HTERT RPE-1 (cell line): ENCODE data around the gene SCAF1.
"Not testable (repeated sequence)": the region's sequence is repeated elsewhere in the genome, so short reads cannot be mapped to it uniquely, and the experiment has no call there.

Experiments used
- in situ Hi-C: fragments of 300-500 bp; cut with MboI; formaldehyde crosslinking; loops from 4 replicates; pipeline ENCODE4 v1.14.3; 2020; ENCODE audit warnings: low sequenced_read_pairs

Gene SCAF1

DNA sequence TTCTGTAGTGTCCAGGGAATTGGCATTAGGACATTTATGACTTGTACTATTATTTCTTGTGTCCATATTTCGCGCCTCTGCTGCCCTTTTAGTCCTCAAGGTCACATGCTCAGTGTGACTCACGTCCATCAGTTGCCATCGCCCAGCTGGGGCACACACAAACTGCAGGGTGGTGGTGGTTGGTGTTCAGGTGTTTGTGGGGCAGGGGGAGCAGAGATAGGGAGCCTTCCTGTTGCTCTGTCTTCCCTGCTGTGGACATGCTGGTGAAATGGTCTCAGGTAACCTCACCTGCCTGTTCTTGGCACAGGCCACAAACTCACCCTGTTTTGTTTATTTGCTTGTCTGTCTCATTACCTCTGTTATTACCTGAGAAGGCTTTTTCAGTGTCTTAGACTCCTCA lies 28.6 kb upstream of the SCAF1 start:
- in situ Hi-C loops: no loop called here

DNA sequence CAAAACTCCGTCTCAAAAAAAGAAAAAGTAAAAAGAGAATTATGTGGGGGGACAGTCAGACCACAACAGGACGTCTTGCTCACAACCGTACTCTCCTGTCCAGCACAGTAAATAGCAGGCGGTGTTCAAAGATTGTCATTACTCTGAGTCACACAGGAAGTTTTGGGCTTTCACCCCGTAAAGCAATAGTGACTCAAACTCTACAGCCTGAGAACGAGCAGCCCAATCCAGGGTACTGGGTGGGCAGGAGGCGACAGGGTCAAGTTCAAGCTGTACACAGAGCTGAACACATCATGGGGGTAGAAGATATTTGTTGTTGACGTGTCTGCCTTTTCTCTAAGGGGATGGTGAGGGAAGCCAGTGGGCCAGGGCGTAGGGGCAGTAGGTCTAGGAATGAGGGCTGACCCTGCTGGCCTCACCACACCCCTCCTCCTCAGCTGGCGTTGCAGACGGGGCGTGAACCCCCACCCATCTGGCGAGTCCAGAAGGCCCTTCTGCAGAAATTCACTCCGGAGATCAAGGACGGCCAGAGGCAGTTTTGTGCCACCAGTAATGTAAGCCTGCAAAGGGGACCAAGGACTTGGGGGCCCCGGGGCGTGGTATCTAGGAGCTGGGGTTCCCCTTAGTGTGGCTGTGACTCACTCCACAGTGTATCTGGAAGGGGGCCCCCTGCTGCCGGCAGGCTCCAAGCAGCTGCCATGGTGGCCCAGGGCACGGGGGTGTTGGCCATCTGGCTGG lies 27.7 kb upstream of the SCAF1 start:
- in situ Hi-C loops: no loop called here

DNA sequence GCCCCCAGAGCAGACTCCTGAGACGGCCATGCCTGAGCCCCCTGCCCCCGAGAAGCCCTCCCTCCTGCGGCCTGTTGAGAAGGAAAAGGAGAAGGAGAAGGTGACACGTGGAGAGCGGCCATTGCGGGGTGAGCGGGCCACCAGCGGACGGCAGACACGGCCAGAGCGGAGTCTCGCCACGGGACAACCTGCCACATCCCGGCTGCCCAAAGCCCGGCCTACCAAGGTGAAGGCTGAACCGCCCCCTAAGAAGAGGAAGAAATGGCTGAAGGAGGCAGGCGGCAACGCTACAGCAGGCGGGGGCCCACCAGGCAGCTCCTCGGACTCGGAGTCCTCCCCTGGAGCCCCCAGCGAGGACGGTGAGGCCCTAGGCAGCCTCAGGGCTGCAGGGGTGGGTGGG lies 26.1 kb upstream of the SCAF1 start:
- in situ Hi-C loops: no loop called here

DNA sequence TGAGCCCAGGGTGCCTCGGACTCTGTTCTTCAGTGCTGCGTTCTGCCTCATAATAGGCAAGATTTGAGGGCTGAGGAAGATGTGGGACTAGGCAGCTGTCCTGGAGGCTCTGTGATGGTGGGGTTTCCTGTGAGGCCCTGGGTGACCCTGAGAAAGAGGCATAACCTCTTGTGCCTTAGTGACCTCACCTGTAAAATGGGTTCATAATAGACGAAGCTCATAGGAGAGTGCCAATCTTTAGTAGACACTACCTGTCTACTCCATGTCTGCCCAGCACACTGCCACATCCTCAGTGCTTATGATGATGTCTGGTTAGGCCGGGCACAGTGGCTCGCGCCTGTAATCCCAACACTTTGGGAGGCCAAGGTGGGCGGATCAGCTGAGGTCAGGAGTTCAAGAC lies 25.5 kb upstream of the SCAF1 start:
- in situ Hi-C loops: no loop called here

DNA sequence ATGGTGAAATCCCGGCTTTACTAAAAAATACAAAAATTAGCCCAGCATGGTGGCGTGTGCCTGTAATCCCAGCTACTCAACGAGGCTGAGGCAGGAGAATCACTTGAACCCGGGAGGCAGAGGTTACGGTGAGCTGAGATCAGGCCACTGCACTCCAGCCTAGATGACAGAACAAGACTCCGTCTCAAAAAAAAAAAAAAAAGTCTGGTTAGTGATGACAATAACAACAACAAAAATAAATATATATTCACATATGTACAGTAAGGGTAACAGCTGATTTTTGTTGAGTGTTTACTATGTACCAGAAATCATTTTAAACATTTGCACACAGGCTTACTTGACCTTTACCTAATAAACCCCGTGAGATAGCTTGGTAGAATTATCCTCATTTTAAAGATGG lies 25.1 kb upstream of the SCAF1 start:
- in situ Hi-C loops: no loop called here

DNA sequence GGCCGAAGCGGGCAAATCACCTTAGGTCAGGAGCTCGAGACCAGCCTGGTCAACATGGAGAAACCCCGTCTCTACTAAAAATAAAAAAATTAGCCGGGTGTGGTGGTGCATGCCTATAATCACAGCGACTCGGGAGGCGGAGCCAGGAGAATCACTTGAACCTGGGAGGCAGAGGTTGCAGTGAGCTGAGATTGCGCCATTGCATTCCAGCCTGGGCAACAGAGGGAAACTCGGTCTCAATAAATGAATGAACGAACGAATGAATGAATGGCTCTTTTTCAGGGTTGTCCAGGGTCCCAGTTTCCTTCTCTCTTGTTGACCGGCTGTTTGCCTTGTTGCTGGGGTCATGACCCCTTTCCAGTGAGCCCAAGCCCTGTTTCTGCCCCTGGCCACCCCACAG lies 24.1 kb upstream of the SCAF1 start:
- in situ Hi-C loops: not testable (repeated sequence)

DNA sequence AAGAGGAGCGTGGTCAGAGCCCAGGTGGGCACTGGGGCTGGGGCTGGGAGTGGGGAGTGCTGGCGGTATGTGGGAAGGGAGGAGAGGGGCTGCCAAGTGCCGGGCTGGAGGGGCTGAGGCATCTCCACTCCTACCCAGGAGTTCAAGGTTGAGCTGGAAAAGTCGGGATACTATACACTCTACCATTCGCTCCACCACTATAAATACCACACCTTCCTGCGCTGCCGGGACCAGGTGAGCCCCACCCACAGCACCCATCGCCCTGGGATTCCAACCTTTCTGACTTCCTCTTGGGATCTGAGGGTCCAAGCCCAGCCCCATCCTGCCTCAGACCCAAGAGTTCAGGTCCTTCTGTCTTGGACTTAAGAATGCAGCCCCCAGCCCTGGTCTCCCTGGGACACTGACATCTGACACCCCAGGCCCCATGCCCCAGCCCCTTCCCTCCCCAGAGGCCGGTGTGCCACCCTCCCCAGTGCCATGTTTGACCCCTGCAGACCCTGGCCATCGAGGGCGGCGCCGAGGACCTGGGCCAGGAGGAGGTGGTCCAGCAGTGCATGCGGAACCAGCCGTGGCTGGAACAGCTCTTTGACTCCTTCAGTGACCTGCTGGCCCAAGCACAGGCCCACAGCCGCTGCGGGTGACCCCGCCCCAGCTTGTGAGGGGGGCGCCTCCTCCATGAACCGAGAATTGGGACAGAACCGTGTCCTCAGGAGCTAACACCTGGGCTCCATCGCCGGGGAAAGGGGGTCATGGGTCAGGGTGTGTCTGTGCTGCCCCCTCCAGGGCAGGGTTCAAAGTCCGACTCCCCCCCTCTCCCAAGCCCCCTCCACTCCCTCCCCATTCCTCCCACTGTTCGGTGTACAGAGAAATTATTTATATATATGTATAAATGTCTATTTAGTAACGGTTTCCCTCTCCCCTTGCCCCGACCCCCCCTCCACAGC lies 16.8 kb upstream of the SCAF1 start:
- in situ Hi-C loops: no loop called here

DNA sequence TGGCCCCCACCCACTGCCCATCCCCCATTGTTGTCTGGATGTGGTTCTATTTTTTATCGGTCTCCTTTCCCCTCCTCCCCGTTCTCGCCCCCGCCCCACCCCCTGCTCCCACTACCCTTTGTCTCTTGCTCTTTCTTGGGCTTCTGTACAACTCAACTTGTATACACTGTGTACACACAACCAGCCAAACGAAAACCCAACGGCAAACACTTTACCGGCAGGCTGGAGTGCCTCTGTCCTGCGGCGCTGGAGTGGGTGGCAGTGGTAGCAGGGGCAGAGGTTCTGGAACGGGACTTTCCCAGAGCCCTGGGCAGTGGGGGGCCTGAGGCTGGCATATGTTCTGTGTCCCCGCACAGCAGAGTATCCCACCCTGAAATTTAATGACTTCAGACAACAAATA lies 15.8 kb upstream of the SCAF1 start:
- in situ Hi-C loops: no loop called here

DNA sequence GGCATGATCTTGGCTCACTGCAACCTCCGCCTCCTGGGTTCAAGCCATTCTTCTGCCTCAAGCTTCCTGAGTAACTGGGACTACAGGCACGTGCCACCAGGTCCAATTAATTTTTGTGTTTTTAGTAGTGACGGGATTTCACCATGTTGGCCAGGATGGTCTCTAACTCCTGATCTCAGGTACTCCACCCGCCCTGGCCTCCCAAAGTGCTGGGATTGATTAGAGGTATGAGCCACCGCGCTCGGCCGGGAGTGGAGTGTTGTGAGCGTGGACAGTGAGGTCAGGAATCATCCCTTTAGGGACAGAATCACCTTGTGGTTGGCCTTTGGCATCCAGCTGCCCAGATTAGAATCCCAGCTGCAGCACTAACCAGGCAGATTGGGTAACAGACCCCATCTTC lies 12.3 kb upstream of the SCAF1 start:
- in situ Hi-C loops: no loop called here

DNA sequence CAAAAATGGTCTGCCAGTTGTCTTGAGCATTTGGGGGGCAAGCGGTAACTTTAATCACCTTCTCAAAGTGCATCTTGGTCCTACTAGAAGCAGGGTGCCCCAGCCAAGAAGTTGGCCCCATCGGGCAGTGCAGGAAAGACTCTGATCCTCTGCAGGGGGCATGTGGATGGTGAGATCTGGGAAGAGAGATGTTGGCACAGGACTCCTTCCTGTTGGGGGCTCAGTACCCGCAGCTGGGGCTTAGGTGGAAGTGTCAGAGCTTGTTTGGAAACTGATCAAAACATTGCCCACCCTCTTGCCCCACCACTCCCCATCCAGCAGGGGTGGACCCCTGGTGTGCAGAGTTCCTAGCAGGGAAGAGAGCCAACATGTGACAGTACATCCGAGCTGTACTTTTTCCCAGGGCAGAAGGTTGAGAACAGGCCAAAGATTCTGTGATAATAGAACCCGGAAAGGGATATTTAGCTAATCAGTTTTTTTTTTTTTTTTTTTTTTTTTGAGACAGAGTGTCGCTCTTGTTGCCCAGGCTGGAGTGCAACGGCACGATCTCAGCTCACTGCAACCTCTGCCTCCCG lies 10.9 kb upstream of the SCAF1 start:
- in situ Hi-C loops: no loop called here

DNA sequence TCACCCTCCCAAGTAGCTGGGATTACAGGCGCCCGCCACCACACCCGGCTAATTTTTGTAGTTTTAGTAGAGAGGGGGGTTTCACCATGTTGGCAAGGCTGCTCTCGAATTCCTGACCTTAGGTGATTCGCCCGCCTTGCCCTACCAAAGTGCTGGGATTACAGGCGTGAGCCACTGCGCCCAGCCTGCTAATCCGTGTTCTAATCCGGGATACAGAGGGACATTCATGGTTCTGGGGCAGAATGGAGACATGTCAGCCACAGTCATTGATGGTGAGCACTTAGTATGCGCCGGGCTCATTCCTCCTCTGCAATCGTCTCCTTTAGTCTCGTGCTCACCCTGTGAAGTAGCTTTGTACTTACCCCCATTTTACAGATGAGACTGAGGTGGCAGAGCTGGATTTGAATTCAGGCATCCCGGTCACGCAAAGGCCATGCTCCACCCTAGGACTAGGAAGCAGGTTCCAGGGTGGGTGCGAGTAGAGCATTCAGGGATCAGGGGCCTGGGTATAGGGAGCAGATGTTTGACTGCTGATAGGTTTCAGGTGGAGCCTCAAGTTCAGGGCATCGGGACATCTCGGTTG lies 10.3 kb upstream of the SCAF1 start:
- in situ Hi-C loops: no loop called here

DNA sequence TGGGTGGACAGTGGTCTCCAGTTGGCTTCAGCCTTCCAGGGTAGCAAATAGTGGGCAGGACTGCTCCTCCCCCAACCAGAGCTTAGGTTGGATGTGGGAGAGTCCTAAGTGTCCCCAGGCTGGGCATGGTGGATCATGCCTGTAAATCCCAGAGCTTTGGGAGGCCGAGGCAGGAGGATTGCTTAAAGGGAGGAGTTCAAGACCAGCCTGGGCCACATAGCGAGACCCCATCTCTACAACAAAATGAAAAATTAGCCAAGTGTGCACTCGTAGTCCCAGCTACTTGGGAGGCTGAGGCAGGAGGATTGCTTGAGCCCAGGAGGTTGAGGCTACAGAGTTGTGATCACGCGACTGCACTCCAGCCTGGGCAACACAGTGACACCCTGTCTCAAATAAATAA lies 9.4 kb upstream of the SCAF1 start:
- in situ Hi-C loops: no loop called here

DNA sequence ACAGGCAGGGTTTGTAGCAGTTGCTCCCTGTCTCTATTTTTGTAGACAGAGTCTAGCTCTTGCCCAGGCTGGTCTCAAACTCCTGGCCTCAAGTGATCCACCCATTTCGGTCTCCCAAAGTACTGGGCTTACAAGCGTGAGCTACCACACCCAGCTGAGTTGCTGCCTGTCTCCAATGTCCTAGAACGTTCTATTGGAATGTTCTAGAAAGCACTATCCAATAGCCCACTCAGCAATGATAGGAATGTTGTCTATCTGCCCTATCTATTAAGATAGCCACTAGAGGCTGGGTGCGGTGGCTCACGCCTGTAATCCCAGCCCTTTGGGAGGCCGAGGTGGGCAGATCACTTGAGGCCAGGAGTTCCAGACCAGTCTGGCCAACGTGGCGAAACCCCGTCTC lies 8.7 kb upstream of the SCAF1 start:
- in situ Hi-C loops: not testable (repeated sequence)

DNA sequence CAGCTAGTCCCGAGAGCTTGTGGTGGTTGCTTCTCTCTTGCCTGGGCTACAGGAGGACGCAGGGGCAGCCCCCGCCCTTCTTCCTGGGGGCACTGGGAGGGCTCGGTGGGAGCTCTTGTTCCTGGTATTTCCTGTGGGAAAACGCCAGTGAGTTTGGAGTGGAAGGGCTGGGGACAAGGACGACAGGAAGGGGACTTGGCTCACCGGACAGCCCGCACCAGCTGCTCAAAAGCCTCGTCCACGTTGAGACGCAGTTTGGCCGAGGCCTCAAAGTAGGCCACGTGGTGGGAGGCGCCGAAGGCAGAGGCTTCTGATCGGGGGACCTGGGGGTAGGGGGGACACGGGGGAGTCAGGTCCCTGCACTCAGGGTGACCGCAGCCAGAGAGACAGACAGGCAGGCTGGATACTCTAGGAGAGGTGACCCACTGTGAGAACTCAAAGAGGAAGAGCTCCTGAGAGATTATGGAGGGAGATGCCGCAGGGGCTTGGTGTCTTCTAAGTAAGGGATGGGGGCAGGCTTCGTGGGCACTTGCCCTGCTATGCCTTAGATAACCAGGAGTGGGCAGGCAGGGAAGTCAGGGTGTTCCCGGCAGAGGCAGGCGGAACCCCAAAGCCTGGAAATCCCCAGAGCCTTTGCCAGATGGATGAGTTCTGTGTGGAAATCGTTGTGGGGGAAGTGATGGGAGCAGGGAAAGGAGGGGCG lies 6.3 kb upstream of the SCAF1 start:
- in situ Hi-C loops: no loop called here

DNA sequence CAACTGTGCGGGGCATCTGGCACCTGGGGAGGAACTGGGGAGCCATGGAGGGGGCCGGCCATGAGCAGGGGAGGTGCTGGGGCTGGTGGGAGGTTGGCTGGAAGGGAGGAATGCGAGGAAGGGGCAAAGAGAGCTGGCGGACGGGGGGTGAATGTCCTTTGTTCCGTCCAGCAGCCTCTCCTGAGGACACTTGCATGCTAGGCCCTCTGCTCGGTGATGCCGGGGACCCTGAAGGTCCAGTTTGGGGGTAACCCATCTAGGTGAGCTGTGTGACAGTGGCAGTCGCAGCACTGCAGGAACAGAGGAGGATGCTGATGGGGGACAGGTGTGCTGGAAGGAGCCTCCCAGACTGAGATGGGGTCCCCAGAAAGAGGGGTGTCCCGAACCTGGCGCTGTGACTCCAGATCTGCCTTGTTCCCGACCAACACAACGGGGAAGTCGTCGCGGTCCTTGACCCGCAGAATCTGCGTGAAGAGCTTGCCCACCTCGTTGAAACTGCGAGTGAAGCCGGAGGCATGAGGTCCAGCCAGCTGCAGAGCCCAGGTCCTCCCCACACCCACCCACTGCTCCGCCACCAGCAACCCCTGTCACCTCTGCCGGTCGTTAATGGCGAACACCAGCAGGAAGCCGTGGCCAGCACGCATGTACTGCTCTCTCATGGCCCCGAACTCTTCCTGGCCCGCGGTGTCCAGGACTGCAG lies 5.6 kb upstream of the SCAF1 start:
- in situ Hi-C loops: no loop called here

DNA sequence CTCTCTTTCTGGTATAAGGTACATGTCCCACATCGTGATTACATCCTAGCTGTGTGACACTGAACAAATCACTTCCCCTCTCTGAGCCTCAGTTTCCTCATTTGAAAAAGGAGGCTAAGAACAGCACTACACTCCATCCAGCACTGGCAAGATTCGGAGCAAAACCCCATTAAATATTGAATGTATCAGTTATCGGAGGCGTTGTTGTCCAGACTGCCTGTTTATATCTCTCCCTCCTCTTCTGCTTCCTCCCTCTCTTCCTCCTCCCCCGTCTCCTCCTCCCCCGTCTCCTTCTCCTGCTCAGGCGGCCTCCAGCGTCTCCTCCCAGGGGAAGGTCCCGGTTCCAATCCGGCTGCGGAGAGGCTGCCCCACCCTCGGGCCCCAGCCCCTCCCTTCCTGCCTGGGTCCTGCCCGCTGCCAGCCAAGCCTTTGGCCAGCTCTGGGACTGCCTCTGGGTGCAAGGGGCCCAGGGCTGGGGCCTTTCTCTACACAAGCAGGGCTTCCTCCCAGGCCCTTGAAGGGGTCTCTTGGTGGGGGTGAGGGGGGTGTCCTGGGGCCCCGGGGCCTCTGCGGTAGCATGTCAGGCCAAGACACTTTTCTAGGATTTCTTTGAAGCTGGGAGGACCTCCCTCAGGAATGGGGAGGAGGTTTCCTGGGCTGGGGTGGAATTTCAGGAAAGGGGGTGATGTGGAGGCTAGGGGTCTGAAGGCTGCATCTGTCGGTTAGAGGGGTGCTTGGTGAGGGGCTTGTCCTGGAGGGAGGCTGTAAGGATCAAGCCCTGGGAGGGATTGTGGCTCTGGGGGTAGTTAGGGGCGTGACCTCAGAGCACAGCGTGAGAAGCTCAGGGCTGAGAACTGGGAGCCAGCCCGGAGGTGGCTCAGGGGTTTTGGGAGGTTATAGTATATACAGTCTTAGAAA lies 3.9 kb upstream of the SCAF1 start:
- in situ Hi-C loops: no loop called here

DNA sequence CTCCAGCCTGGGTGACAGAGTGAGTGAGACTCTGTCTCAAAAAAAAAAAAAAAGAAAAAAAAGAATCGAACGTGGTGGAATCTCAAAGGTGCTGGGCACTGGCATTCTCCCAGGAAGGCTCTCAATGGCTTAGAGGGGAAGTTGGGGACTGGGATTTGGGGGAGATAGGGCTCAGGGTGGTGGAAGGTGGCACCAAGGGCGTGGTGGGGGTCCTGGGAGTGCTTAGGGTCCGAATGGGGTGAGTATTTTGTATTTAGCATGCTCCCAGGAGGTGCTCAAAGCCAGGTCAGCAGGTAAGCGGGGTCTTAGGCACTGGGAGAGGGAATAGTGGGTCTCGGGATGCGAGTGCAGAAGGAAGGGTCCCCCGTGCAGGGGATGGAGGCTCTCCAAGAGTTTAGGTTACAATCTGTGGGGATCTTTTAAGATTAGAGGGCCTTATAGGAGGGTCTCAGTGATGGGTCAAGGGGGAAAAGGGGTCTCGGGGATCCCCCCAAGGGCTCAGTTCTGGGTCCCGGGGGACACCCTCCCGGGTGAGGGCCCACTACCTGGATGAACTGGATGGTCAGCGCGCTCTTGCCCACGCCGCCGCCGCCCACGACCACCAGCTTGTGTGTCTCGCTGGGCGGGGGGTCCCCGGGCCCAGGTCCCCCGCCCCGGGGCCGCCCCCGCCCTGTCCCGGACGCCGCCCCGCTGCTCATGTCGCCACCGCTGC lies 2.5 kb upstream of the SCAF1 start:
- in situ Hi-C loops: no loop called here

DNA sequence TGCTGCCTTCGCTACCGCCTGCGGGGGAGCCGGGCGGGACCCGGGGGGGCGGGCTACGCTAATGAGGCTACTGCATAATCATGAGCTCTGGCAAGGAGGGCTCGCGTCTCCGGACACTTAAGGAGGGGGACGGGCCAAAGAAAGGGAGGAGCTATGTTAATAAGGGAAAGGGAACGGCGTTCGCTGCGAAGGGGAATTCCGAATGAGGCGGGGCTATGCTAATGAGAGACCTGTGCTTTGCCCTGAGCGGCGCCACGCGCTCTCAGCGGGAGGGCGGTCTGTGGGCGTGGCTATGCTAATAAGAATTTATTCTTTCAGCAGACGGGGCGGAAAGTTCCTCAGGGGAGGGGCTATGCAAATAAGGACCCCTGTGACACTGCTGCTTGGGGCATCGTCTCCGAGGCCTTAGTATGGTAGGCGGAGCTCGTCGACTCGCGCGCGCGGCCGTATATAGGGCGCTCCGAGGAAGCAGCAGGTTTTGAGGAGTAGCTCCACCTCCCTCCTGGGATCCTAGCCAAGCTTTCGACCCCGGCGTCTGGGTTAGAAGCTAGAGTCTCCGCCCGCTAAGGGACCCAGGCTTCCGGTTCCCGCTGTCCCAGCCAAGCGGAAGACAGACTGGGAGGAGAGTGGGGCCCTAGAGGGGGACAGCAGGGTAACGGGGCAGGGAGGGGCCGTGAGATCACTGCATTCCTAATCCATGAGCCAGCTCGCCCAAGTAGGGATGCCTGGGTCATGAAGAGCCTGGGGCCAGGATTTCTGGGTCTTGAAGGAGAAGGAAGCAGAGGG lies 1.7 kb upstream of the SCAF1 start, which contains the start of gene RRAS:
TSS of gene RRAS (minus strand) at position 31 of the 786 bp plus-strand sequence. CDS start 45 bp downstream, outside the sequence.
- in situ Hi-C loops: no loop called here
